Activated CD8-positive, alpha-beta memory T cell treated with anti-CD3 and anti-CD28 coated beads for 24 hours (primary cell): Measurements from ENCODE around the gene RRP36.
A peak's percentile ranks its signal among the peaks of the same experiment; 100 is the strongest.
"Not testable (repeated sequence)": the region's sequence is repeated elsewhere in the genome, so short reads cannot be mapped to it uniquely, and the experiment has no call there.

Experiments used
- DNase-seq: peaks from one replicate; pipeline ENCODE4 v3.0.0-alpha.2; 2020

RRP36 gene, protein sequence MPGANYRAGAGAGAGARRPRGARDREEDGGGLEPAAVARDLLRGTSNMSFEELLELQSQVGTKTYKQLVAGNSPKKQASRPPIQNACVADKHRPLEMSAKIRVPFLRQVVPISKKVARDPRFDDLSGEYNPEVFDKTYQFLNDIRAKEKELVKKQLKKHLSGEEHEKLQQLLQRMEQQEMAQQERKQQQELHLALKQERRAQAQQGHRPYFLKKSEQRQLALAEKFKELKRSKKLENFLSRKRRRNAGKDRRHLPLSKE

GRCh38 chr6:43021270-43022047 is at the start of gene RRP36:
Gene RRP36 (plus strand): TSS chr6:43021623. CDS start chr6:43021655, 32 bp downstream.
- DNase-seq = peak; percentile 90

DNA sequence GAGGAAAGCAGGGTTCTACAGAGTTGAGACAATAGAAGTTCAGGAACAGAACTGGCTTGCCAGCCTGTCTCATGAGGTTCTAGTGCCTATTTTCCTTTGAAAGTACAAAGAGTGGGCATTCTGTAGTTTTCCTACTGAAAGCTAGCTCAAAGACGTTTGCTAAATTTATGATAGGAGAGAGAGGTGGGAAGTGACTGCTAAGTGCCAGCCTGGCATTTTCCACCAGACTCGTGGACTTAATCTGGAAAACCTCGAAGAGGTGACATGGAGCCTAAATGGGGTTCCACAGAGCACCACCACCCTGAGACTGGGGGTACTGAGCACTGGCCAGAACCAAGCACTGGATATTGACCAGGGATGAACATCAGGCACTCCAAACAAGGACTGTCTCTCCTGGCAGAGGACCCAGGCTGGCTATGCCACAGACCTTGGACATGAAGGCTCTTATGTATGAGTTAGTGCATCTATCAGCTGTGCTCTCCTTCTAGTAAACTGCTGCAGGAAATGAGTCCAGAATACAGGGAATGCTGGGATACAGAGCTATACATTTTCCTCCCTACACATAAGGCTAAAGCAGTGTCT is 49.6 kb upstream of the RRP36 start:
- DNase-seq = no peak

GRCh38 chr6:42973926-42974325 is 47.5 kb upstream of the RRP36 start:
- no peak for DNase-seq

- no peak for DNase-seq
These were observed 46.4 kb upstream of the RRP36 start for GRCh38 chr6:42974919-42975505.

DNA sequence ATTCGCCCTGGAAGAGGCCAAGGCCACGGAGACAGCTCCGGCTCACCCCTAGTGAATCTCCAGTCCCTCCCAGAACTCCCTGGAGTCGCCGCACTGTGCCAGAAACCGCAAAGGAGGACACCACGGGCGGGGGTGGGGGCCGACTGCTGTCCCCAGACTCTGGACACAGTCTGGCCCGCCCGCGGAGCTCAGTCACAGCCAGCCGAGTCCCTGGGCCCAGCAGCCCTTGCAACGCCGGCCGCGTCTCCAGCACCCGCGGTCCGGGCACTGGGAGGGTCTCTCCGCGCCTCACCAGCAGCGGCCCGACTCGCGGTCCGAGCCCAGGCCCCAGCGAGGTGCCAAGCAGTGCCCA is 43.0 kb upstream of the RRP36 start:
- peak; percentile 68 for DNase-seq

GRCh38 chr6:42978839-42979522 is 42.4 kb upstream of the RRP36 start, which contains the start of gene PEX6:
Gene PEX6 (minus strand): TSS chr6:42979181. CDS start chr6:42979150, 31 bp downstream.
- peak; percentile 96 for DNase-seq

DNA sequence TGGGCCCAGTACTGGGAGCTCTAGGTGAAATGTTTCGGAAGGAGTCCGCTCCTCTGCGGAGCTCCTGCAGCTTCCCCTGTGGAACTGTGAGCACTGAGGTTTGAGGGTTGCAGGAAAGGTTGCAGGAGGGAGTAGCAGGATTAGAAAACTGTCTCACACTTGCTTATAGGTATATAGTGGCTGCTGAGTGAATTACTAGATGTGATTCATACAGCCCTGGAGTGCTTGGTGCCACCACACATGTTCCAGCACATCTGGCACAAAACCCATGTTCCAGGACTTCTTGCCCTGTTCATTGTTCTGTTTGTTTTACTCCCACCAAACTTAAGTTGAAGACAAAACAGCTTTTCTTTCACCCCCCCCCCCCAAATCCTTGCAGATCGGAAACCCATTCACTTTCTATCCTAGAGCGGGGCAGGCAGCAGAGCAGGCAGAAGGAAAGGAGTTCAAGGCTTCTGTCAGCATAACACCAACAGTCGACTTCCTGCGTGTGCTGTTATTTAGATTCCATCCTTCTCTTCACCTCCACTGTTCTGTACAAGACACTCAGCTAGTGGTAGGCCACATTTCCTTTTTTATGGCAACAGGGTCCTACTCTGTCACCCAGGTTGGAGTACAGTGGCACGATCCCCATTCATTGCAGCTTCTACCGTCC is 41.8 kb upstream of the RRP36 start:
- no peak for DNase-seq

DNA sequence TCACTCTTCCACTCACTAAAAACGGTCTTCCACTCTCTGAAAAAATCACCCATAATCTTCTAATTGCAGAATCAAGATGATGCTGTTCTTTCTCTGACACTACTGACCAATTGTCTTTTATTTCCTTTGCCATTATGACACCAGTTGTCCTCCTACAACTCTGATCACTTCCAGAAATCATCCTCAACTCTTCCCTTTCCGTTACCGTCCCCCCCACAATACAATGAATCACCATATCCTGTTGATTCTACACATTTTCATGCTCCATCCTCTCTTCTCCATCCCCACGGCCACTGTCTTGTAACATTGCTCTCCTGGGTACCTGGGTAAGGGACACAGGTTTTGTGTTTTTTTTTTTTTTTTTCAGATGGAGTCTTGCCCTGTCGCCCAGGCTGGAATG is 39.6 kb upstream of the RRP36 start:
- no peak for DNase-seq

GRCh38 chr6:42984001-42984923 is 37.2 kb upstream of the RRP36 start, which contains the start of gene PPP2R5D:
Gene PPP2R5D (plus strand): TSS chr6:42984570. CDS start chr6:42984678, 108 bp downstream.
- DNase-seq = peak; percentile 97

- DNase-seq = peak; percentile 68
These were observed 36.4 kb upstream of the RRP36 start for GRCh38 chr6:42984924-42985475.

DNA sequence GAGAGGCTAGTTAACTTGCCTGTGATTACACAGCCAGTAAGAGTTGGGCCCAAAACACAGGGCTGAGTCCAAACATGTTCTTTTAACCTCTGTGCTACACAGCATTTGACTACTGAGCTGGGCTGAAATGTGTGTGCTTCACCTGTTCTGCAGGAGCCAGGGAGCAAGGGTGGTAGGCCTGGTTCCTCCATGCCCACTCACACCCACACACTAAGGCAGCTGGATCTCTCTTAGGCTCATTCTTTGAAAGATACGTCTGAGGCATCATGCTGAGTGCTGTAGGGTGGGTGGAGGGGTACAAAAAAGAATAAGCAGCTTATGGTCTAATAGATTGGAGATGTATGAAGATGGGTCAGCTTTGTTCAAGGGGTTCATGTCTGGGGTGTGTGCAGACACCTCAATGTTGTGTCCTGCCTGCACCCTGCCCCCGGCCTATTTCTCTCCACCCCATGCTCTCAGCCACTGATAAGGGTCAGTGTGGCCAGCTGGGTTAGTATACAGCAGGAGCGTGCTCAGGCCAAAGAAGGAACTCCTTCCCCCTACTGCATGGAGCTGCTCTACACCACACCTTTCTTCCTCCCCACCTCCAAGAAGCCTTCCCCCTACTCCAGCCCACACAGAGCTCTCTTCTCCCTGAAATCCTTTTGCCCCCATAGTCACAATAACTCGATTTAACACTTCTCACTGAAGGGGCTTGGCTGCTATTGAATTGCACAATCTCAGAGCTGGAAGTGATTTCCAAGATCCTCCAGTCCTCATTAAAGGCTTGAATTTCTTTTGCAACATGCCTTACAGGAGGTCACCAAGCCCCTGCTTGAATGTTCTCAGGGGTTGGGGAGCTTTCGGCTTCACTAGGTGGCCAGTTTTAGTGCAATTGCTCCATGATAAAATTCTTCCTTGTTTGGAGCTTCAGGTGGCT is 33.6 kb upstream of the RRP36 start:
- no peak for DNase-seq

DNA sequence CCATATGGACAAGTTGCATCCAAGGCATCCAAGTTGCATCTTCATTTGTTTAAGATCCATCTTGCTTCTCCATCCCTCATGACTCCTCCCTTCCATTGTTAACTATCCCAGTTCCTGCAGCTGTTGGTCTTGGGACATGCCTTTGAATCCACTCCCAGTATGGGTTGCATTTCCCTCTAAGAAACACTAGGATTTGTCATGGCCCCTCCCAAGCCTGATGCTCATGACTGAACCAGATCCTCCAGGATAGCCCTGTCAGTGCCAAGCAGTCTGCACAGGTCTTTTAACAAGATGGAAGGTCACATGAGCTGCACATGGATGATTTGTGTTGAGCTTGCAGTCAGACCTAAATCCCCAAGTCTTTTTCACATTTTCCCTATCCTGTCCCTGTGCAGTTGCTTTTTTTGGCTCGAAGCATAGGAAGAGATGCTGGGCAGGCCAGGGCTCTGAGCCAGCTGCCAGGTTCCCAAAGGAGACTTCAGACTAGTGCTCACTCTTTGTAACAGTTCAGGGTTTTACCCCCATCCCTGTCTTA is 32.9 kb upstream of the RRP36 start:
- no peak for DNase-seq

DNA sequence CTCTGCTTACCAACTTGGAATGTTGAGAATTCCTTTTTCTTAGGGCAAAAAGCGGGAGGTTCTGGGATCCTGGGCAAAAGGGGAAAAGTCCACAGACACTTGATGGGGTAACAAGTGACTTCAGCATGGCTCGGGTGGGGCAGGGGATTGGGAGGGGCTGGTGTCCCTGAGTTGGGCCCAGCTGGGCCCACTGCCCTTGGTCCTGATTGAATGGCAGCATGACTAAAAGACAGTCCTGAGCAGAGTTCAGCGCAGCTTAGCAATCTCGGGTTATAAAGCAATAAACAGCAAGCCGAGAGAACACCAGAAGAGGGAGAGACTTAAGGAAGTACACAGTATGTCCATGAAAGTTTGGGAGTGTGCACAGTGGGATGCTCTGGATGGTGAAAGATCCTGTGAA is 31.5 kb upstream of the RRP36 start:
- no peak for DNase-seq

- DNase-seq = no peak
These were observed 28.0 kb upstream of the RRP36 start for GRCh38 chr6:42993445-42993844.

DNA sequence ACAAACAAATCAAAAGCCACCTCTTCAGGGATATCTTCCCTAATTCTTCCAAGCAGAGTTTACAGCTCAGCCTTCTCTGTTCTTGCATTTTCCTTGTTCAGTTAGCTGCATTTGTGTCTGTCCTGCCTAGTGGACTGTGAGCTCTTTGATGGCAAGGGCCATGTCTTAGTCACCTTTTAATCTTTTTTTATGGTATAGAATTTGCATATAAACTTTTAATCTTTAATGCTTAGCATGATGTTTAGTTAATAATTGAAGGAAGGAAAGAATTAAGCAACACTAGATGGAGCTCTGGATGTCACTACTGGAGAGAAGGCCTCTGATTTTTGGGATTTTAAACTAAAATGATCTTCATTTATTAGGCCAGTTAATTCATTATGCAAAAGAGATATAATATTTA is 24.9 kb upstream of the RRP36 start:
- DNase-seq = no peak

- not testable (repeated sequence) for DNase-seq
These were observed 23.2 kb upstream of the RRP36 start for GRCh38 chr6:42998205-42998604.

- DNase-seq = no peak
These were observed 19.6 kb upstream of the RRP36 start for GRCh38 chr6:43001843-43002242.

DNA sequence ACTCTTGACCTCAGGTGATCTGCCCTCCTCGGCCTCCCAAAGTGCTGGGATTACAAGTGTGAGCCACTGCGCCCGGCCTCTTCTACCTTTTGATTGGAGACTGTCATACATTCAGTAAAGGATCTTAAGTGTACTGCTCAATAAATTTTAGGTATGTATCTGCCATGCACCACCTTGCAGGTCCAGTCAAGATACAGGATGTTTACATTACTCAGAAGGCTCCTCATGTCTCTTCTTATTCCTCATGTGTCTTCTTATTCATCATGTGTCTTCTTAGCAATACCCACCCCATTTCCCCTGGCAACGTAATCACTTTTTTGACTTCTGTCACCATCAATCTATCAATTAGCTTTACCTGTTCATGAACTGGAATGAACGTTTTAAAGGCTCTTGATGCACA is 15.6 kb upstream of the RRP36 start:
- no peak for DNase-seq

DNA sequence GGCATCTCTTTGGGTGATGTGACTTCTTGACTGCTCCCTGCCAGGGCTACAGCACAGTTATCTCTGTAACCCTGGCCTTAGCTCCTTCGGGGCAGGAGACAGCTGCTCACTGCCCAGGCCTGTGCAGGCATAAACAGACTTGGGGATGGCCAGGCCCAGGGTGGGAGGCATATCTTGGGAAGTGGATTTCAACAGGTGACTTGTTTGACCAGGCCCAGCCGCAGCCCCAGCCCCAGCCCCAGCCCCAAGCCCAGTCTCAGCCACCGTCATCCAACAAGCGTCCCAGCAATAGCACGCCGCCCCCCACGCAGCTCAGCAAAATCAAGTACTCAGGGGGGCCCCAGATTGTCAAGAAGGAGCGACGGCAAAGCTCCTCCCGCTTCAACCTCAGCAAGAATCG is 15.2 kb upstream of the RRP36 start:
- DNase-seq = no peak

- DNase-seq = no peak
These were observed 14.3 kb upstream of the RRP36 start for GRCh38 chr6:43007126-43007525.
